PC-3 (cell line): ENCODE measurements around the gene CAMKK2.

Source experiments
- CTCF ChIP-seq: fragments of 300-600 bp; sonication (generic); conservative IDR thresholded peaks from 2 replicates; pipeline ENCODE4 v1.5.1; 2017; ENCODE audit warnings: antibody characterized with exemption, low read depth, mild to moderate bottlenecking, low read length
- EZH2 ChIP-seq: fragments of 300-600 bp; sonication (generic); IDR thresholded peaks from one replicate; pipeline ENCODE4 v1.6.1; 2017; ENCODE audit warnings: antibody characterized with exemption, mild to moderate bottlenecking, low read length; ENCODE audit not compliant: unreplicated experiment
- EZH2phosphoT487 ChIP-seq: fragments of 300-600 bp; sonication (generic); IDR thresholded peaks from 2 replicates; pipeline ENCODE4 v1.6.1; 2018; ENCODE audit warnings: mild to moderate bottlenecking, antibody characterized with exemption, low read length, borderline replicate concordance

GRCh38 chr12:121251838-121252237 lies 44.7 kb downstream of the CAMKK2 start:
- TF ChIP-seq CTCF (no peak), EZH2 (no peak), EZH2phosphoT487 (no peak)
